Trophoblast cell (in vitro differentiated cells and primary cell): ENCODE results near the gene CBLC.

Source experiments
- DNase-seq, 2 donors: peaks; one replicate each; pipeline ENCODE4 v3.0.0-alpha.2; 2016
- H2AFZ ChIP-seq: 2 replicates; pipeline ENCODE4 v1.6.1; 2013; ENCODE audit warnings: low read length, moderate library complexity, mild to moderate bottlenecking; ENCODE audit not compliant: insufficient read depth, poor library complexity
- H2AK5ac ChIP-seq: 2 replicates; pipeline ENCODE4 v1.6.1; 2013; ENCODE audit warnings: mild to moderate bottlenecking, low read length
- H2BK120ac ChIP-seq: 2 replicates; pipeline ENCODE4 v1.6.1; 2013; ENCODE audit warnings: low read length, mild to moderate bottlenecking, moderate library complexity; ENCODE audit not compliant: insufficient read depth, poor library complexity
- H2BK12ac ChIP-seq: 2 replicates; pipeline ENCODE4 v1.6.1; 2013; ENCODE audit warnings: mild to moderate bottlenecking, low read length, moderate library complexity
- H2BK5ac ChIP-seq: 2 replicates; pipeline ENCODE4 v1.6.1; 2013; ENCODE audit warnings: low read length, low read depth, moderate library complexity, mild to moderate bottlenecking; ENCODE audit not compliant: poor library complexity
- H3K14ac ChIP-seq: 2 replicates; pipeline ENCODE4 v1.6.1; 2013; ENCODE audit warnings: mild to moderate bottlenecking, low read length
- H3K18ac ChIP-seq: 2 replicates; pipeline ENCODE4 v1.6.1; 2013; ENCODE audit warnings: mild to moderate bottlenecking, low read length
- H3K23ac ChIP-seq: 2 replicates; pipeline ENCODE4 v1.6.1; 2013; ENCODE audit warnings: low read length
- H3K27ac ChIP-seq: 2 replicates; pipeline ENCODE4 v1.5.1; 2013; ENCODE audit warnings: low read depth, mild to moderate bottlenecking, inconsistent platforms, low read length, moderate library complexity
- H3K27me3 ChIP-seq: 2 replicates; pipeline ENCODE4 v1.6.1; 2013; ENCODE audit warnings: inconsistent platforms, mild to moderate bottlenecking, low read length, moderate library complexity; ENCODE audit not compliant: insufficient read depth
- H3K36me3 ChIP-seq, 2 experiments: 1 replicate in 1 of 2; 2 replicates in 1 of 2; pipeline ENCODE4 v1.6.1; 2013; ENCODE audit warnings: low read length in 2 of 2, mild to moderate bottlenecking in 2 of 2, moderate library complexity in 1 of 2; ENCODE audit not compliant: insufficient read depth in 2 of 2, control insufficient read depth in 1 of 2
- H3K4ac ChIP-seq: 2 replicates; pipeline ENCODE4 v1.6.1; 2013; ENCODE audit warnings: low read depth, mild to moderate bottlenecking, low read length, moderate library complexity
- H3K4me1 ChIP-seq, 2 experiments: 1 replicate in 1 of 2; 2 replicates in 1 of 2; pipeline ENCODE4 v1.6.1; 2013; ENCODE audit warnings: low read length in 2 of 2, mild to moderate bottlenecking in 2 of 2, moderate library complexity in 1 of 2; ENCODE audit not compliant: insufficient read depth in 2 of 2, control insufficient read depth in 1 of 2
- H3K4me2 ChIP-seq: 2 replicates; pipeline ENCODE4 v1.6.1; 2013; ENCODE audit warnings: inconsistent platforms, mild to moderate bottlenecking, low read length, moderate library complexity
- H3K4me3 ChIP-seq: 2 replicates; pipeline ENCODE4 v1.5.1; 2013; ENCODE audit warnings: mild to moderate bottlenecking, low read depth, low read length, inconsistent platforms
- H3K79me1 ChIP-seq: one replicate; pipeline ENCODE4 v1.6.1; 2013; ENCODE audit warnings: low read length
- H3K79me2 ChIP-seq: 2 replicates; pipeline ENCODE4 v1.6.1; 2013; ENCODE audit warnings: low read length, mild to moderate bottlenecking; ENCODE audit not compliant: control insufficient read depth, insufficient read depth, poor library complexity
- H3K9ac ChIP-seq: 2 replicates; pipeline ENCODE4 v1.6.1; 2013; ENCODE audit warnings: mild to moderate bottlenecking, low read length
- H3K9me3 ChIP-seq: 2 replicates; pipeline ENCODE4 v1.6.1; 2013; ENCODE audit warnings: low read depth, mild to moderate bottlenecking, control low read depth, inconsistent platforms, low read length; ENCODE audit not compliant: insufficient read depth
- H4K12ac ChIP-seq: 2 replicates; pipeline ENCODE4 v1.6.1; 2013; ENCODE audit warnings: low read depth, mild to moderate bottlenecking, low read length, moderate library complexity
- H4K8ac ChIP-seq: 2 replicates; pipeline ENCODE4 v1.6.1; 2013; ENCODE audit warnings: low read depth, mild to moderate bottlenecking, low read length, moderate library complexity
- H4K91ac ChIP-seq: one replicate; pipeline ENCODE4 v1.6.1; 2013; ENCODE audit warnings: low read depth, mild to moderate bottlenecking, low read length, moderate library complexity
- WGBS: extraction: QIAGEN DNeasy Blood & Tissue Kit; methylation state at CpG from one replicate; pipeline ENCODE4 v1.1.7; 2013; ENCODE audit warnings: missing lambda C conversion rate; ENCODE audit not compliant: insufficient read length, insufficient coverage; ENCODE audit errors: extremely low coverage; 5-methylcytosine and 5-hydroxymethylcytosine counted together

The CBLC gene

DNA sequence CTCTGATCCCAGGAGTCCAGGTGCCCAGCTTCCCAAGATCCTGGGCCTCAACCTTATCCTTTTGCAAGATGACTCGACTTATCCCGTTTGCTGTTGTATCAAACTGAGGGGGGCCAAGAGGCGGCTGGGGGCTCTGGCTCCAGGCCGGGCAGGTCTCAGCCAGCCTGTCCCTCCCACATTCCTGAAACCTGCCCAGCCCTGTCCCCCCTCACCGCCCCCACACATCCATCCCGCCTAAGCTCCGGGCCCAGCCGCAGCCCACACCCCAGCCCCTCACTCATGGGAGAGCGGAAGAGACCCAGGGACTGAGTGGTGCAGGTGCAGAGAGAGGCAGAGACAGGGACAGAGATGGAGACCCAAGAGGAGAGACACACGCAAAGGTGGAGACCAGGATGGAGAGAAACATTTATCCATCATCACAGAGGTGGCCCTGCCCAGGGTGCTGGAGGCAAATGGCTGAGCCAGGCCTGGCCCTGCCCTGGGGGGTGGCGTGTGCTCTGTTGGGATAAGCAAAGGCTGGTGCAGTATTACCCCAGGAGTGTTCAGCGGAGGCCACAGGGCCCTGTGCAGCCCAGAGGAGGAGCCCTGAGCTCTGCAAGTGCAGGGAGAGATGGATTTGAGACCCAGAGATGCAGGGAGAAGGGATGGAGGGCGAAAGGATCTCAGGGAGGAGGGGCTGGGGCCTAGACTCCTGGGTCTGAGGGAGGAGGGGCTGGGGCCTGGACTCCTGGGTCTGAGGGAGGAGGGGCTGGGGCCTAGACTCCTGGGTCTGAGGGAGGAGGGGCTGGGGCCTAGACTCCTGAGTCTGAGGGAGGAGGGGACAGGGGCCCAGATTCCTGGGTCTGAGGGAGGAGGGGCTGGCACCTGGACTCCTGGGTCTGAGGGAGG, 32.8 kb downstream of the CBLC start:
- no peak overlapping the region for H3K4me2 ChIP-seq
- WGBS, result no CpG with 5 or more reads among the region's 13 CpGs
- H2AK5ac ChIP-seq, result no peak overlapping the region

DNA sequence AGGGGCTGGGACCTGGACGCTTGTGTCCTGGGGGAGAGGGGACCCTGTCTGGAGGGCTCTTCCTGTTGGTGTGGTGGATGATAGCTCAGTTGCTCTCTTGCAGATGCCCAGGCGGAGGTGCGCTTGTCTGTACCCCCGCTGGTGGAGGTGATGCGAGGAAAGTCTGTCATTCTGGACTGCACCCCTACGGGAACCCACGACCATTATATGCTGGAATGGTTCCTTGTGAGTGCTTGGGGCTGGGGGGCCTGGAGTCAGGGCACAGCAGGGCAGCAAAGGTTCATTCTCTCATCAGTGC, 33.4 kb downstream of the CBLC start:
- Histone ChIP-seq H3K4ac (no peak overlapping the region), H3K27ac (no peak overlapping the region), H3K18ac (no peak overlapping the region), H3K79me1 (peaks cover 12% of the 10 kb centered on the region), H3K14ac (no peak overlapping the region), H4K8ac (no peak overlapping the region), H4K91ac (no peak overlapping the region), H2AFZ (no peak overlapping the region), H3K4me3 (no peak overlapping the region), H4K12ac (no peak overlapping the region), H3K27me3 (no peaks in the 10 kb centered on the region), H3K79me2 (peaks cover 3% of the 10 kb centered on the region), H3K36me3 (peaks cover 4 to 5% of the 10 kb centered on the region in 2 experiments), H3K4me1 (peaks cover 12 to 13% of the 10 kb centered on the region in 2 experiments), H2AK5ac (no peak overlapping the region), H3K9me3 (no peaks in the 10 kb centered on the region), H2BK12ac (no peak overlapping the region), H3K9ac (no peak overlapping the region), H3K23ac (no peak overlapping the region), H2BK120ac (no peak overlapping the region), H3K4me2 (no peak overlapping the region), H2BK5ac (no peak overlapping the region)
- DNase-seq, result no peak
- WGBS, result no CpG with 5 or more reads among the region's 7 CpGs

More for the DNA sequence above, 32.8 kb downstream of the CBLC start:
- no peak overlapping the region for H4K8ac ChIP-seq
- peaks cover 12 to 13% of the 10 kb centered on the region in 2 experiments for H3K4me1 ChIP-seq
- H2AFZ ChIP-seq, result no peak overlapping the region
- H2BK12ac ChIP-seq, result no peak overlapping the region
- no peak overlapping the region for H2BK5ac ChIP-seq
- H4K12ac ChIP-seq, result no peak overlapping the region
- no peak overlapping the region for H3K14ac ChIP-seq
- peaks cover 4 to 5% of the 10 kb centered on the region in 2 experiments for H3K36me3 ChIP-seq
- no peak overlapping the region for H3K18ac ChIP-seq
- no peak overlapping the region for H3K27ac ChIP-seq
- no peak overlapping the region for H4K91ac ChIP-seq
- no peak overlapping the region for H3K4ac ChIP-seq
- H3K79me2 ChIP-seq, result peaks cover 3% of the 10 kb centered on the region
- H2BK120ac ChIP-seq, result no peak overlapping the region
- no peak overlapping the region for H3K4me3 ChIP-seq
- peaks cover 12% of the 10 kb centered on the region for H3K79me1 ChIP-seq
- H3K9ac ChIP-seq, result no peak overlapping the region
- no peak overlapping the region for H3K23ac ChIP-seq
- DNase-seq, result no peak
- no peaks in the 10 kb centered on the region for H3K27me3 ChIP-seq
- no peaks in the 10 kb centered on the region for H3K9me3 ChIP-seq

DNA sequence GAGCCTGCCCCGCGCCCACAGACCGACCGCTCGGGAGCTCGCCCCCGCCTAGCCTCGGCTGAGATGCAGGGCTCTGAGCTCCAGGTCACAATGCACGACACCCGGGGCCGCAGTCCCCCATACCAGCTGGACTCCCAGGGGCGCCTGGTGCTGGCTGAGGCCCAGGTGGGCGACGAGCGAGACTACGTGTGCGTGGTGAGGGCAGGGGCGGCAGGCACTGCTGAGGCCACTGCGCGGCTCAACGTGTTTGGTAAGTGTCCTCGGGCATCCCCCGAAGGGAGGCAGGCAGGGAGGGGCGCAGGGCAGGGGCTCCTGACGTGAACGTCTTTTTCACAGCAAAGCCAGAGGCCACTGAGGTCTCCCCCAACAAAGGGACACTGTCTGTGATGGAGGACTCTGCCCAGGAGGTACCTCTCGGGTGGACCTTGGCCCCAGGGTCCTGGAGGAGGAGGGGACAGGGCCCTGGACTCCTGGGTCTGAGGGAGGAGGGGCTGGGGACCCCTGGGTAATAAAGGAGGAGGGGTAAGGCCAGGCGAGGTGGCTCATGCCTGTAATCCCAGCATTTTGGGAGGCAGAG, 34.5 kb downstream of the CBLC start:
- Histone ChIP-seq H3K14ac (no peak overlapping the region), H2AFZ (no peak overlapping the region), H2BK120ac (no peak overlapping the region), H3K23ac (no peak overlapping the region), H3K4me1 (peaks cover 11% of the 10 kb centered on the region in 2 experiments), H2BK12ac (no peak overlapping the region), H3K9ac (no peak overlapping the region), H4K12ac (no peak overlapping the region), H4K8ac (no peak overlapping the region), H3K4me2 (no peak overlapping the region), H4K91ac (no peak overlapping the region), H3K79me2 (peaks cover 3% of the 10 kb centered on the region), H3K27me3 (no peaks in the 10 kb centered on the region), H3K27ac (no peak overlapping the region), H3K18ac (no peak overlapping the region), H3K4me3 (no peak overlapping the region), H3K4ac (no peak overlapping the region), H2AK5ac (no peak overlapping the region), H3K9me3 (no peaks in the 10 kb centered on the region), H3K79me1 (peaks cover 11% of the 10 kb centered on the region), H3K36me3 (peaks cover 4 to 5% of the 10 kb centered on the region in 2 experiments), H2BK5ac (no peak overlapping the region)
- no peak for DNase-seq
- no CpG with 5 or more reads among the region's 28 CpGs for WGBS

DNA sequence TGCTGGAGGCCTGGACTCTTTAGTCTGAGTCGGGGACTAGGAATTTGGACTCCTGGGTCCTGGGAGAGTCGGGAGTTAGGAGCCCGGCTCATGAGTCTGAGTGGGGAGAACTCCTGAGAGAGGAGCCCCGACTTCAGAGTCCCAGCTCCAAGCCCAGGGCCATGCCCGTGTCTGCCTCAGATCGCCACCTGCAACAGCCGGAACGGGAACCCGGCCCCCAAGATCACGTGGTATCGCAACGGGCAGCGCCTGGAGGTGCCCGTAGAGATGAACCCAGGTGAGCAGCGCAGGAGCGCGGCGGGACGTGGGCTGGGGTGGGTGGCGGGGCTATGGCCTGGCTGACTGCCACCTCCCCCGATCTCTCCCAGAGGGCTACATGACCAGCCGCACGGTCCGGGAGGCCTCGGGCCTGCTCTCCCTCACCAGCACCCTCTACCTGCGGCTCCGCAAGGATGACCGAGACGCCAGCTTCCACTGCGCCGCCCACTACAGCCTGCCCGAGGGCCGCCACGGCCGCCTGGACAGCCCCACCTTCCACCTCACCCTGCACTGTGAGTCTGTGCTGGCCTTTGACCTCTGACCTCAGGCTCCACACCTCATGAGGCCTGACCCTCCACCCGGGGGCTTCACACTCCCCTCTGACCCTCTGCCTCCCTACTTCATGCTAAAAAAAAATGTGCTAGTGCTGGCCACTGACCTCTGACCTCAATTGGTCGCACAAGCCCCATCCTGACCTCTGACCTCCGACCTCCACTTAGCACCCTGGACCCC, 35.6 kb downstream of the CBLC start:
- H4K91ac ChIP-seq, result no peak overlapping the region
- H3K4ac ChIP-seq, result no peak overlapping the region
- H3K27ac ChIP-seq, result no peak overlapping the region
- no peak overlapping the region for H3K14ac ChIP-seq
- H3K9ac ChIP-seq, result no peak overlapping the region
- peaks cover 9% of the 10 kb centered on the region for H3K79me1 ChIP-seq
- no peaks in the 10 kb centered on the region for H3K27me3 ChIP-seq
- H3K23ac ChIP-seq, result no peak overlapping the region
- H4K12ac ChIP-seq, result no peak overlapping the region
- peaks cover 4 to 5% of the 10 kb centered on the region in 2 experiments for H3K36me3 ChIP-seq
- no peak overlapping the region for H2AK5ac ChIP-seq
- WGBS, result no CpG with 5 or more reads among the region's 38 CpGs
- H3K4me3 ChIP-seq, result no peak overlapping the region
- peaks cover 3% of the 10 kb centered on the region for H3K79me2 ChIP-seq
- H3K9me3 ChIP-seq, result no peaks in the 10 kb centered on the region
- H3K4me2 ChIP-seq, result no peak overlapping the region
- no peak overlapping the region for H2BK5ac ChIP-seq
- no peak overlapping the region for H3K18ac ChIP-seq
- H2BK120ac ChIP-seq, result no peak overlapping the region
- H2AFZ ChIP-seq, result no peak overlapping the region
- no peak overlapping the region for H4K8ac ChIP-seq
- no peak overlapping the region for H2BK12ac ChIP-seq
- H3K4me1 ChIP-seq, result peaks cover 10 to 11% of the 10 kb centered on the region in 2 experiments
- DNase-seq, result no peak
